DMS53 (cell line): ENCODE results near the gene OR2T10.
"Not testable (repeated sequence)": the region's sequence is repeated elsewhere in the genome, so short reads cannot be mapped to it uniquely, and the experiment has no call there.

Experiments
- DNase-seq: peaks from one replicate; lab custom pipeline; 2025; lab: John Stamatoyannopoulos, UW

Gene OR2T10, protein sequence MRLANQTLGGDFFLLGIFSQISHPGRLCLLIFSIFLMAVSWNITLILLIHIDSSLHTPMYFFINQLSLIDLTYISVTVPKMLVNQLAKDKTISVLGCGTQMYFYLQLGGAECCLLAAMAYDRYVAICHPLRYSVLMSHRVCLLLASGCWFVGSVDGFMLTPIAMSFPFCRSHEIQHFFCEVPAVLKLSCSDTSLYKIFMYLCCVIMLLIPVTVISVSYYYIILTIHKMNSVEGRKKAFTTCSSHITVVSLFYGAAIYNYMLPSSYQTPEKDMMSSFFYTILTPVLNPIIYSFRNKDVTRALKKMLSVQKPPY

DNA sequence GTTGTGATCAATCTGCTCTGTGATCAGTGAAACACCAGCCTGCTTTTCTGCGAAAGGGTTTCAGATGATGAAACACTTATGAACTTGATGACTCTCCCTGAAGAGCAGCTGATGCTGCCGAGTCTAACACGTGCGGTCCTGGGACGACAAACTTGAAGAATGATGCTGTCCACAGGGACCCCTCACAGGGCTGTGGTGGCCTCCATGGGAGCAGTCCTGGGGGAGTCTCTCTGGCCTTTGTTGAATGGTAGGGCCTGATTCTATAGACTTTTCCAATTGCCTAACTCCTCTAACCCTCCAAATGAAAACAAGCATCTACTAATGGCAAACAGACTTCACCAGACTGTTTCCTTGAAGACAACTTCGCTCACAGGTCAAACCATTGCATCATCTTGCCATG, at the start of gene OR2T10:
Gene OR2T10, minus strand, starts transcription at position 112 of the 400 bp plus-strand sequence. CDS start 3,932 bp downstream, outside the sequence.
- DNase-seq: no peak

DNA sequence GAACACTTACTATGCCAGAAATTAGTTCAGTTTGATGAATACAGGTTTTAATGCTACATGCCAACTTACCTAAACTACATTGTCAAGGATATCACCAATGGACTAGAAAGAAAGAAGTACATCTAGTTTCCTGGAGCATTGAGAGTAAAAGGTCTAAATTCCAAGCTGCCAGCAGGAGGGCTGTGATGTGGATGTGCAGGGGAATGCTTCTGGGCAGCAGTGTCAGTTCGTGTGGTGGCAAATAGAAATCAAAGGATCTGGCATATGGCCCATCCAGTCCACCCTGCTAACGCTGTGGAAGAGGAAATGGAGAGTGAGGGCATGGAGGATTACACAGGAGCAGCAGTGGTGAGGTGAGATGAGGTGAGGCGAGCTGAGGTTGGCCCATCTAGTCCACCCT, 47.7 kb upstream of the OR2T10 start, which contains the start of gene OR2T35:
Gene OR2T35, minus strand, starts transcription at position 101 of the 400 bp plus-strand sequence. CDS start 6,020 bp downstream, outside the sequence.
- not testable (repeated sequence) for DNase-seq

DNA sequence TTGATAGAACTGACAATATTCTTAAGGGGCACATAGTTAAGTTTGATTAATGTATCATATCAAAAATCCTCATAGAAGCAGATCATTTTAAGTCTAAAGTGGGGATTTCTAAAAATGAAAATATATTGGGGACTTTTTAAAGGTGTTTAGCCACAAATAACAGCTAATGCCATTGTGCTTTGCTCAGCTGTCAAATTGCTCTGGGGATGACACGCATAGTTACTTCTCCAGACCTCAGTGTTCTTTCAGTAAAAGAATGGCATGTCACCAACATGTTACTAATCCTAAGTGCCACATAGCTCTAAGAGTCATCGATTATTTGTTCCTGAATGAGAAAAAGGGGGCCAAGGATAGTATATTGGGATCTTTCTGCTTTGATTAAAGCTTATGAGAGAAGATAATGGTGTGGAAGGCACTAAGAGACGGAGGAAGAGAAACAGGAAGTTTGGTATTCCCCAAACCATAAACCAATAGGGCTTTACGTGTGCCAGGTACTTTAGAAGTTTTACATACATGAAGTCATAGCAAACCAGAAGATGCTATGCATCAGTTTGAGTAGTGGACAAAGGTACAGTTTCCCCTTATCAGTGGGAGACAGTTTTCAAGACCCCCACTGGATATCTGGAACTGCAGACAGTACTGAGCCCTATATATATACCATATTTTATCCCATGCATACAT, 45.6 kb upstream of the OR2T10 start:
- DNase-seq: not testable (repeated sequence)

DNA sequence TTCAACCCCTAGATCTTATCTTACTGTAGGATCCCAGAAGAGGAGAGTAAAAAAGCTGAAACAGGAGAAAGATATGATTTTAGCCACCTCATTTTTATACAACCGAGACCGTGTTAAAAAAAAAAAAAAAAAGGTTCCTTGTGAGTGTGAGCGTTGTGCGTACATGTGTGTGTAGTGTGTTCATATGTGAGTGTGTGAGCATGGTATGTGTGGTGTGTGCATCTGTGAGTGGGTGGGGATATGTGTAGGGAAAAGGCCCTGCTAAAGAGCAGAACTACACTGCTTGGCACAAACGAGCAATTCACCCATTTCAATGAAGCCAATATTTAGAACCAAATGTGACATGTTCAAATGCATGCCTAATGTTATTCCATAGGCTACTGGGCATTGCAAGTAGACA, 44.1 kb upstream of the OR2T10 start:
- not testable (repeated sequence) for DNase-seq

DNA sequence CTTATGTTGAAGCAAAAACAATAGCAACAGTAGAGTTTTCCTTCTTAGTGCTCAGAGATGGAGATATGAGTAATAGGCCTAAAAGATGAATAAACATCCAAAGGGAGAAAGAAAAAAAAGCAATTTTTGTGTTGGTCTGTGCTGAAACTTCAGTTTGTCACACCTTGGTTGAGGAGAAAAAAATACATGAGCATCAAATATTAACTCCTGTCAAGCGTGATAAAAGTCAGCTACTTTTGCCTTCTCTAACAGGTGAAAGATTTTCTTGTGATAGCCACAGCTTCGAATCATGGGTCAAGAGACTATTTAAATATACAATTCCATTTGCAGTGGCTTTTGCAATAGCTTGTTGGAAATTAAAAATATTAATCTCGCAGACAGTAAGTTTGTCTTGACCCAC, 43.4 kb upstream of the OR2T10 start:
- DNase-seq: not testable (repeated sequence)

DNA sequence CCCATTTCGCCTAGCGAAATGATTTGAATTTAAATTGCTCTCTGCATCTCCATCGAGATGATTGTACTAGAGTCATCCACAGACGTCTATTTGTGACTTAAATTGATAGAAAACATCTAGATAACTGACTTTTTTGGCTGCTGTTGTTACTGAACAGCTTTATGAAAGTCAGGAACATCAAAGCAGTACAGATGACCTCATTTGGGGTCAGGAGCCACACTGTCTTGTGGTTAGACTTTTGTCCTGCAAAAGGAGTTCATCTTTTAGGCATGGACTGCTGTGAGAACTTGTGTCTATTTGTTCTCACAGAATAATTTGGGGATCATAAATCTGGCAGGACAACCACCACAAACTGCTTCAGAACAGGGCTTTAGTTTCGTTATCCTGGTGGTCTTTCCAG, 42.2 kb upstream of the OR2T10 start:
- not testable (repeated sequence) for DNase-seq

DNA sequence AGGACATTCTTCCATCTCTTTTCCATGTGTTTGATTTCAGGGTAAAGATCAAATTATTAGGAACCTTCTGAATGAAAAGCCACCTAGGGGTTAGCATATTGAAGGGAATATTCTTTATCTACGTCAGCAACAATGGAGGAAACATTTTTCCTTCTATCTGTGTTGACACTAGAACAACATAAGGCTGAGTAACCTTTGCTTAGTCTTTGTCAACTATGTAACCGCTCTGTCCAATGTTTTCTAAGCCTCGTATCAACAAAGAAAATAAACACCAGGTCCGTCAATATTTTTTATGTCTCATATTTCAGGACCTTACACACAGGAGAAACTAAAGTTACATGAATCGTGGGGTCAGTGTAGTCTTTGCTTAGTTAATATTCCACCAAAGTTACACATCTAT, 39.1 kb upstream of the OR2T10 start:
- DNase-seq: peak; percentile 34

DNA sequence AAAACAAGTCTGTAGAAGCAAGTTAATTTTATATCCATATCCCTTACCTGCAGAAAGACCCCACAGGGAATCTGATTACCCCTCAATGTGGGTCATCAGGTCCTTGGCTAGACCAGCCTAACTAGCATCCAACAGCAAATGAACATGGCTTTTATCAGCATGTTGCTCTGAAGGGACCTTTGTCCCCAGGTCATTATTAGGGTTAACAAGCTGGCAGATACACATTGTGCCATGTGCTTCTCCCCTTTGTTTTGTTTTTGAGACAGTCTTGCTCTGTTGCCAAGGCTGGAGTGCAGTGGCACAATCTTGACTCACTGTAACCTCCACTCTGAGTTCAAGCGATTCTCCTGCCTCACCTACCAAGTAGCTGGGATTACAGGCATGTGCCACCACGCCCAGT, 37.5 kb upstream of the OR2T10 start, which contains the start of gene OR2T11:
Gene OR2T11, minus strand, starts transcription at position 101 of the 400 bp plus-strand sequence. CDS start 7,963 bp downstream, outside the sequence.
- not testable (repeated sequence) for DNase-seq

DNA sequence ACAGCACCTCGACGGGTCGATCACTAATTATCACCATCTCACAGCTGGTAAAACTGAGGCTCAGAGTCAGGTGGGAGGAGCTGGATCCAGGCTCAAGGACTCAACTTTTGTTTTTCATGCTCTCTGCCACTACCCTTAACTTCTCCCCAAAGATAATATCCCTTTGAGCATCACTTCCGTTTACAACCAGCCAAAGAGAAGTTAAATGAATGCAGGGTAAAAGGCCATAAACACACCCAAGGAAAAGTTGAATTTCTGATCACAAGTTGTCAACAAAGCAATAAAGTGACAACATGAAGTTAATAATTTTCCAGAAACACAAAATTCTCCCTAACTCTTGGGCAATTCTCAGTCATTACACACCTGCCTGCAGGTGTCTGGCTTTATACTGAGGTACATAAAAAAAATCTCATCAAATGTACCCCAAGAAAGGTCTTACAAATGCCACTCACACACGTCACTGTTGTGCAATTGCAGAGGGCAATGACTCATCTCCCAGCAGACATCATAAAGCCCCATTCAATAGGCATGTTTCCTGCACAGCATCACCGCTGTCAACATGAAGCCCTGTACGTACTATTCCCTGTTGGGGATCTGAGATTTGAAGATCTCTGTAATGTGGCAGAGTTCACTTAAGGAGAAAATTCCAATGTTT, 34.0 kb upstream of the OR2T10 start:
- peak; percentile 81 for DNase-seq

DNA sequence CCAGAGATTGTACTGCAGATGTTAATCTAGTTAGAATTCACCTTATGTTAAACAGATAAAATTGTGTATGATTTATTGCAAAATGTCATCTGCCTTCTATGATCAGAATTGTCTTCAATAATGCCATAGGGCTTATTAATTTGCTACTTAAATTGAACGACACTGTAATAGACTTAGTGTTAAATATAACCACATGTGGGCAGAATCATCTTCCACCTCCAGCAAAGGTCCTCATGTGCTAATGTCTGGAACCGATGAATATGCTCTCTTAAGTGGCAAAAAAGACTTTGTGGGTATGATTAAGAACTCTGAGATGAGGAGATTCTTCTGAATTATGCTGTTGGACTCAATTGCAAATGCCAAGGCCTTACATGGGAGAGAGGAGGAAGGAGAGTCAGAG, 33.1 kb upstream of the OR2T10 start:
- DNase-seq: no peak

DNA sequence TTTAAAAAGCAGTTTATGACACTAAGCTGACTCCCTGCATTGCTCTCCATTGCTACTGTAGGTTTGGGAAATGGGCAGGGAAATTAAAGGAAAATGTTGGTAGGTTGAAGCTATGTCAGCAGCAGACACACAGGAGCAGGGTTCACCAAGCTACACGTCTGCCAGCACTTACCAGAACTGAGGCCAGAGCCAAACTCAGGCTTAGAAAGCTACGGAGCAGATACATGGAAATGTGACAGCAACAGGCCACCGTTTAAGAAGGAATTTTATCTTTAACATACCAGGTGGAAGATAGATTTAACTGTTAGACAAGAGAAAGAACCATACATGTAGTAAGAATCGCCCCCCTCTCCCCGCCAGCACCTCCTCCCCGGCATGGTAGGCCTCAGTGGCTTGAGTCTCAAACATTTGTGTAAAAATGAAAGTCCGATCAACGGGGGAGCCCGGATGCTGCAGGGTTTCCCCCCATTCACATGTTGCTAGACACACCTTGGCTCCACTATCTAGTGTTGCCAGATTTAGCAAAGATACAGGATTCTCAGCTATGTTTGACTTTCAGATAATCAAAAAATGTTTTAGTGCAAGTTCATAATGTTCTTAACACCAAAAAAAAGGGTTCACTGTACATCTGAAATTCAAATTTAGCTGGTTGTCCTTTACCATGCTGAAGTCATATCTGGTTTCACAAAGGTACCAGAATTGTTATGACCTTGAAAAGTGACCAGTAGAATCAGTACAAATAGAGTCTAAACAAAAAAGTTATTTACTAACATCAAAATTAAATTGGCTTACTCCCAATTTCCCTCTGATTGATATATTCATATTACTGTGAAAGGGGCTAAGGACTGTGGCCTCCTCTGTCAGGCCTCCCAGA, 30.7 kb upstream of the OR2T10 start:
- DNase-seq: no peak

DNA sequence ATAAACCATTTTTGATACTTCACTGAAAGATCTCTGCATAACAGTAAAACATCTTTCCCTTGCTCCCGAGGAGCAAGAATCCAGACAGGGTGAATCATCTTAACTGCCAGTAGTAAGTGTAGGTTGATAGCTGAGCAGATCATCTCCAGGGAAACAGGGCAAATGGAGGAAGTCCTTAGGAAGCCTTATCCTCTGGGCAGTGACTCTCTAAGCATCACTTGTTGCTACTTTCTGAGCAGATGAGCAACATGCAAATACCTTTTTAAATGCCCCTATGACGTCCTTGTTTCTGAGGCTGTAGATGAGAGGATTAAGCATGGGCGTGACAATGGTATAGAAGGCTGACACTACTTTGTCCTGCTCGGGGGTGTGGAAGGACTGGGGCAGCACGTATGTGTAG, 28.5 kb upstream of the OR2T10 start:
- peak; percentile 7 for DNase-seq

DNA sequence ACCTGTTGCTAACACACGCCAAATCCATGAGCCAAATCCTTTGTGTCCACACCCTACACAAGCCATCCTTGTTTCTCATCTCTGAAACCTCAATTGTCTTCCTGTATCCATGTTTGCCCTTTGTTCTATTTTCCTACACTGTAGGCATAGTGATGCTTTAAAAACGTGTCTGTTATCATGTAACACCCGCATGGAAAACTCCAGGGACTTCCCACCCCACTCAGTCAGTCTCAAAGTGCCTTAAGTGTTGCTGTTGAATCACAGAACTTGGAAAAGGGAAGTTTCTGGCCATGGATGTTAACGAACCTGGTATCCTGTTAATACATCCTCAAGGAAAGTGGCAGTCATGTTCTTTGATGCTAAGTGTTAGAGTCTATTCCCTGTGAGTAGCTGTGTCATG, 27.7 kb upstream of the OR2T10 start:
- no peak for DNase-seq

DNA sequence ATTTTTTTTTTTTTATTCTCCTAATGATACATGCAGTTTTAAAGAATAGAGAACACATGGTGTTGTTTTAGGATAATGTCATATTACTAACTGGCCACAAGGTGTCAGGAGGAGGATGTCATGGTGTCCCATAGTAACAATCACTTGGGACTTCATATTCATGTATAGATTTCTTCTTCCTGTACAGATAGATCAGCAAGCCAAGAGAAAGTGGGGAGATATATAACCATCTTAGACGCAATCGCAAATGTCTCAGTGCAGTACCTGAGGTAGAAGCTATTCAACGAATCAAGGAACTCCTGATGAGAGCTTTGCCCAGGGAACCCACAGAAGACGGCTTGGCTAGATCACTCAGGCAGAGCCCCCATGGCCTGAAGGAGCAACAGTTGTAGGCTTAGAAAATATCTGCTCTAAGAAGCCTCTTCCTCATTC, 25.1 kb upstream of the OR2T10 start:
- DNase-seq: peak; percentile 81

DNA sequence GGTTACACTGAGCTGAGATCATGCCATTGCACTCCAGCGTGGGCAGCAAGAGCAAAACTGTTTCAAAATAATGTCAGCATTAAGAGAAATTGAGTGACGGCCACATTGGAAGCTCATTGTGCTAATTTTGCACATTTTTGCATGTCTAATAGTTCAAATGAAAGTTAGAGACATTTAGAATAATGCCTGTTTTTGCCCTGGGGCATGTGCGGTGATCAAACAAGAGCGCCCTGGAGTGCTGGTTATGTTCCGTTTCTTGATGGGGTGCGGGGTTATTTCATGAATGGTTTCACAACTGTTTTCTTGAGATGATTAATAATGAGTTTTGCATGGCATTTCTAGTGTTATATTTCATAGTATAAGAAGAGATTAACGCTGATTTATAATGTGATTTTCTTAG, 24.3 kb upstream of the OR2T10 start:
- DNase-seq: no peak

DNA sequence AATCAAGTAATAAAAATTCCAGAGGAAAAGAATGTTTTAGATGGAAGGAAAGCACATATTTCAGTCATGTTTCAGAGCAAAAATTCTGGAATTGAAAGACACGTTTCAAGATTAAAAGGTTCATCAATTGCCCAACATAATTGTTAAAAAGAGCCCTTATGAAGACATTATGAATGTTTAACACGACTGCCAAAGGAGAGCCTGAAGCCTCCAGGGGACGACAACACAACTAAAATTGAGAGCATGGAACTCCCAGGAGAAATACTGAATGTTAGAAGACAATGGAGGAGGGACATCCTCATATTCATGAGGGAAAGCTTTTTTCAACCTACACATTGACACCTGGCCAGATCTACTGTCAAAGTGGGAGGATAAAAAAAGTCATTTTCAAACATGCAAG, 21.4 kb upstream of the OR2T10 start:
- DNase-seq: peak; percentile 85

DNA sequence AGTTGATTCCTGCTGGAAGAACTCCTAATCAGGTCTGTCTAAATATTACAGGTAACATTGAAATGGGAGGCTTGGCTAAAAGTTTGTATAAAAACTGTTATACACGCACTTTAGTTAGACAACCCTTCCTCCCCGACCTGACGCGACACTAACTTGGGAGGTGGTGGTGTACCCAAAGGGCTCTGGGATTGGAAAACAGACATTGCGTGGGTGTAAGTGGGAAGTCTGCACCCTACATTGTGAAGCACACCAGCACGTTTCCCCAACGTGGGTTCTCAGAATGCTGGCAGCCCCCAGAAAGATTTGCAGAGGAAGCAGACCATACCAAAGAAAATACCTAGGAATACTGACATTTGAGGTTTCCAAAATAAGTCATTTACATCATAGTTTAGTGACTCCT, 20.6 kb upstream of the OR2T10 start:
- no peak for DNase-seq

DNA sequence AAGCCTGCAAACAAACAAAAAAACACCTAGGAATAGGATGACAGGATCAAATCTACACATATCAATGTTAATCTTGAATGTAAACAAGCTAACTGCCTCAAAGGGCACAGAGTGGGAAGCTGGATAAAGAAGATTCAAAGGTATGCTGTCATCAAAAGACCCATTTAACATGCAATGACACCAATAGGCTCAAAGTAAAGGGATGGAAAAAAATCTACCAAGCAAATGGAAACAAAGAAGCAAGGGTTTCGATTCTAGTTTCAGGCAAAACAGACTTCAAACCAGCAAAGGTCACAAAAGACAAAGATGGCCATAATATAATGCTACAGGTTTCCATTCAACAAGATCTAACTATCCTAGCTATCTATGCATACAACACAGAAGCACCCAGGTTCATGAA, 16.2 kb upstream of the OR2T10 start:
- no peak for DNase-seq

DNA sequence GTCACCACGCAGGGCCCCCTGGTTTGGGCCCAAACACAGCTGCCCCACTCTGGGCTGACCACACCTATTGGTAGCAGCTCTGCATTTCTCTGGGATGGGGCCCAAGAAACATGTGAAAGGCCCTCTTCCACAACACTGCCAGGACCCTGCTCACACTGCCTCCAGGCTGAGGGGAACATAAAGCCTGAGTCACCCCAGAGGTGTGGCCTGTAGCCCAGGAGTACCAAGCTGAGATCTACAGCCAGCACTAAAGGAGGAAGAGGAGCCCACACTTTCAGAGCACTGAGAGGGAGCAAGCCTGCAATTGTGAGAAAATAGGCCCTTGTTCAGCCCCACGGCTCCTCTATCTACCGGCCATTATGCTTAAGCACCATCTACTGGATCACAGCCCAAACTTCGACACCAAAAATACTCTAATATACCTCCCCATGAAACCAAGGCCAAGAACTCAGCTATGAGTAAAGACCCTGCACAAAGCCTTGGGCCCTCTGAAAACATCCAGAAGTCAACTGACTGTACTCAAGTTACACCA, 14.4 kb upstream of the OR2T10 start:
- DNase-seq: peak; percentile 24

DNA sequence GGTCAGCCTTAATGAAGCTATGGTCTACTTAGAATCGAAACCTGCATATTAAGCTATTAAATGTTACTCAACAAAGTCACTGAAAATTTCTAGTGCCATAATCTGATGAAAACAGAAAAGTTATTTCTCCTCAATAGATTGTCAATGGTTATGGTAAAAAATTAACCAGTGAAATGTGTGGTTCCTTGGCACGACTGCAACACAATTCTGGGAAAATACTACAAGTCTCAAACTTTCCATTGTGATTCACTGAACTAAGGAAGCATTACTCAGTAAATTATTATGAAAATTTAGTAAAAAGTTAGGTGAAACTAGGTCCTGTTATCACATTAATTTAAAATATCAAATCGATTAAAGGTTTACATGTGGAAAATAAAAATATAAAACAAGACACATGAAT, 12.8 kb upstream of the OR2T10 start:
- DNase-seq: no peak

DNA sequence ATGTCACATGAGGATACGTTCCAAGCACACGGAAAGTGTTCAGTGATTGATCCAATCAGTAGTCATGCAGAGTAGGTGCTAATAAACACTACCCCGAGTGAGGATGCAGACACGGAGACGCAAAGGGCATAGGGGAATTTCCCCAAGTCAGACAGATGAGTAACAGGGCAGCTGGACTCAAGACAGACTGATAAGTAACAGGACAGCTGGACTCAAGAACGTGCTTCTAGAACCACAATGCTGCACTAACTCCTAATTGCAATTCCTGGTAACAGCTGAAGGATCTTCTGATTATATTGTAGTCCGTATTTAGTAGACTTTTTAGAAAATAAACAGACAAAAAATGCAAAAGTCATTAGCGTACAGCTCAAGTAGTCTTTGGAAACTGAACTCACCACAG, 1.9 kb upstream of the OR2T10 start:
- no peak for DNase-seq
